Ovary (tissue), 9 donors: Measurements from ENCODE around the gene PGAP6. TPM values are rescaled to one million over a fixed set of nuclear protein-coding genes. Genes with fewer than 3 reads are reported as not detected.

ENCODE experiments used
- DNase-seq, 5 donors: peaks; one replicate each; pipeline ENCODE4 v3.0.0-alpha.2; 2019 to 2020
- H3K27ac ChIP-seq, 2 donors: fragments of 200-600 bp; one replicate each; pipeline versions ENCODE4 v1.5.1 to v1.8.0; 2019 to 2022
- H3K27me3 ChIP-seq: fragments of 200-600 bp; one replicate; pipeline ENCODE4 v1.8.0; 2022
- H3K36me3 ChIP-seq: fragments of 200-600 bp; sonication (generic); one replicate; pipeline ENCODE4 v1.5.1; 2019
- H3K4me1 ChIP-seq: one replicate; pipeline ENCODE4 v1.8.1; 2013; ENCODE audit warnings: mild to moderate bottlenecking, moderate library complexity; ENCODE audit not compliant: insufficient read depth
- H3K4me3 ChIP-seq: fragments of 200-600 bp; sonication (generic); one replicate; pipeline ENCODE4 v1.5.1; 2017
- H3K9me3 ChIP-seq, 2 donors: fragments of 200-600 bp in 1 of 2; sonication (generic) in 1 of 2; one replicate each; pipeline versions ENCODE4 v1.5.1 to v1.8.1; 2013 to 2019; ENCODE audit warnings: mild to moderate bottlenecking in 1 of 2, moderate library complexity in 1 of 2
- CTCF ChIP-seq, 3 donors: fragments of 450-650 bp in 2 of 3; fragments of 200-600 bp in 1 of 3; IDR thresholded peaks; one replicate each; pipeline versions ENCODE4 v1.5.1 to v1.8.0; 2016 to 2022; ENCODE audit warnings: antibody characterized with exemption in 3 of 3, mild to moderate bottlenecking in 1 of 3
- EP300 ChIP-seq: sonication (generic); formaldehyde crosslinking; IDR thresholded peaks from one replicate; pipeline ENCODE4 v1.6.1; 2017; ENCODE audit warnings: antibody characterized with exemption
- POLR2A ChIP-seq: fragments of 450-650 bp; IDR thresholded peaks from one replicate; pipeline ENCODE4 v1.6.1; 2017; ENCODE audit warnings: antibody characterized with exemption, mild to moderate bottlenecking, moderate library complexity
- WGBS, 3 donors: extraction: QIAGEN DNeasy Blood & Tissue Kit in 1 of 3; methylation state at CpG; one replicate each; pipeline versions ENCODE4 v1.1.5 to v1.1.7; 2013 to 2017; 5-methylcytosine and 5-hydroxymethylcytosine counted together
- intact Hi-C, 4 donors: fragments of 100-400 bp; cut with DNase I; formaldehyde crosslinking; loops; one replicate each; pipeline versions ENCODE4 v1.11.0 to v1.15.1; 2022 to 2023
- polyA plus RNA-seq, 2 donors: library from polyadenylated mRNA; stranded (reverse); fragments of 200-250 nt in 1 of 2; fragments of 350-450 nt in 1 of 2; fragmentation: Illumina TruSeq in 1 of 2; extraction: RNeasy Lipid Tissue Mini Kit (QIAGEN cat#74804) in 1 of 2; gene quantifications; one replicate each; pipeline ENCODE4 v1.2.3, GENCODE V29; 2013 to 2014
- total RNA-seq, 7 donors: library from RNA; depleted of rRNA in 2 of 7; stranded (reverse); fragments of >200 nt in 2 of 7; fragmentation: NEBNext Ultra II Directional in 3 of 7; extraction: Animal tissue kit (Norgen Biotek cat#: 25700) in 3 of 7; gene quantifications; one replicate each; pipeline versions ENCODE4 v1.1.0 to v1.2.4, GENCODE V29; 2016 to 2023
- donor health status: DM: no; HTN: no; CAD: no; lungs with moderate emphysema.
- donor health status: DM: no; HTN: no; CAD: no.
- donor health status: Bipolar disorder and iron deficiency.
- donor health status: DM: yes; HTN: yes; CAD: no.
- donor health status: DM: no; HTN: no; CAD: no.
- donor health status: DM: yes; HTN: yes; CAD: no.

PGAP6 gene
- total and polyA plus RNA-seq, 9 donors, result 13.0 to 39.8 (median 19.4) TPM

- intact Hi-C loops, result no loop called here
- Histone ChIP-seq H3K36me3 (no peaks in the 10 kb centered on the region), H3K27ac (no peak overlapping the region), H3K4me3 (no peak overlapping the region), H3K27me3 (no peaks in the 10 kb centered on the region), H3K9me3 (no peaks in the 10 kb centered on the region), H3K4me1 (peaks cover 4% of the 10 kb centered on the region)
- TF ChIP-seq EP300 (no peak), CTCF (IDR thresholded peaks at IDR 0.05) (no peak), POLR2A (no peak)
- no peak for DNase-seq
- 92 to 95% (median 93%) methylated on average over 23 of the region's 23 CpGs for WGBS, 3 donors
Observed at GRCh38 chr16:340370-341091, 41.2 kb downstream of the PGAP6 start.

GRCh38 chr16:339680-340079 lies 42.1 kb downstream of the PGAP6 start:
- Histone ChIP-seq H3K4me3 (no peak overlapping the region), H3K27me3 (no peaks in the 10 kb centered on the region), H3K4me1 (peaks cover 5% of the 10 kb centered on the region), H3K27ac (no peak overlapping the region), H3K9me3 (no peaks in the 10 kb centered on the region), H3K36me3 (no peaks in the 10 kb centered on the region)
- TF ChIP-seq EP300 (no peak), CTCF (IDR thresholded peaks at IDR 0.05) (no peak)
- DNase-seq, result no peak
- intact Hi-C loops, result no loop called here
- 79 to 87% (median 84%) methylated on average over 5 of the region's 5 CpGs for WGBS, 3 donors

GRCh38 chr16:337975-338575 lies 43.7 kb downstream of the PGAP6 start:
- Histone ChIP-seq H3K9me3 (no peaks in the 10 kb centered on the region), H3K4me1 (peaks cover 10% of the 10 kb centered on the region), H3K36me3 (no peaks in the 10 kb centered on the region), H3K4me3 (no peak overlapping the region), H3K27ac (no peak overlapping the region), H3K27me3 (no peaks in the 10 kb centered on the region)
- DNase-seq, result no peak
- TF ChIP-seq EP300, result no peak
- TF ChIP-seq CTCF (IDR thresholded peaks at IDR 0.05), result no peak
- TF ChIP-seq POLR2A, result no peak
- intact Hi-C loops, result no loop called here
- 83 to 85% (median 84%) methylated on average over 21 of the region's 21 CpGs for WGBS, 3 donors

GRCh38 chr16:337437-337836 lies 44.3 kb downstream of the PGAP6 start:
- Histone ChIP-seq H3K27me3 (no peaks in the 10 kb centered on the region), H3K4me3 (no peak overlapping the region), H3K9me3 (no peaks in the 10 kb centered on the region), H3K36me3 (no peaks in the 10 kb centered on the region), H3K4me1 (peaks cover 9% of the 10 kb centered on the region), H3K27ac (no peak overlapping the region)
- intact Hi-C loops, result no loop called here
- WGBS, 3 donors, result 69 to 75% (median 74%) methylated on average over 10 of the region's 10 CpGs
- no peak for TF ChIP-seq EP300
- TF ChIP-seq POLR2A, result no peak
- no peak for TF ChIP-seq CTCF (IDR thresholded peaks at IDR 0.05)
- DNase-seq, result no peak
